H1 (cell line): Measurements from ENCODE around the gene PPP4R4. TPM values are rescaled to one million over a fixed set of nuclear protein-coding genes. Genes with fewer than 3 reads are reported as not detected.

Experiments
- CTCF ChIA-PET: fragments of 300-600 bp; sonication (Branson Sonifier 250); formaldehyde crosslinking; loops from one replicate; lab custom pipeline; 2021; ENCODE audit not compliant: partially characterized antibody; lab: Charles Lee
- POLR2A ChIA-PET: fragments of 300-600 bp; sonication (Branson Sonifier 250); formaldehyde crosslinking; loops from one replicate; lab custom pipeline; 2021; ENCODE audit warnings: inconsistent platforms; ENCODE audit not compliant: partially characterized antibody; lab: Charles Lee
- DNase-seq, 2 experiments: peaks; one replicate each; pipeline versions ENCODE4 v3.0.0 to v3.0.0-alpha.2; 2010 to 2022; ENCODE audit warnings: low spot score in 2 of 2, low read depth in 1 of 2, mixed read lengths in 1 of 2
- FAIRE-seq: peaks from 2 replicates; lab custom pipeline; 2011; peaks lifted over from hg19 to GRCh38; lab: Jason Lieb, UNC
- H2AFZ ChIP-seq: 2 replicates; pipeline ENCODE4 v1.8.1; 2012; ENCODE audit warnings: low read length, inconsistent platforms
- H2AK5ac ChIP-seq: 2 replicates; pipeline ENCODE4 v1.6.1; 2013; ENCODE audit warnings: low read depth, low read length
- H2BK120ac ChIP-seq: replicated peaks from 2 replicates; pipeline ENCODE3; 2013; ENCODE audit warnings: low read depth, low read length, inconsistent platforms
- H2BK12ac ChIP-seq: 2 replicates; pipeline ENCODE4 v1.6.1; 2013; ENCODE audit warnings: low read depth, low read length
- H2BK15ac ChIP-seq: 2 replicates; pipeline ENCODE4 v1.6.1; 2013; ENCODE audit warnings: low read length
- H2BK20ac ChIP-seq: 2 replicates; pipeline ENCODE4 v1.6.1; 2013; ENCODE audit warnings: low read length
- H2BK5ac ChIP-seq: 2 replicates; pipeline ENCODE4 v1.6.1; 2013; ENCODE audit warnings: low read depth, low read length
- H3K14ac ChIP-seq: 2 replicates; pipeline ENCODE4 v1.6.1; 2013; ENCODE audit warnings: inconsistent platforms; ENCODE audit not compliant: insufficient read length
- H3K18ac ChIP-seq: 2 replicates; pipeline ENCODE4 v1.6.1; 2013; ENCODE audit warnings: low read length; ENCODE audit errors: extremely low read depth
- H3K23ac ChIP-seq: 2 replicates; pipeline ENCODE4 v1.6.1; 2013; ENCODE audit warnings: inconsistent platforms; ENCODE audit not compliant: insufficient read length
- H3K23me2 ChIP-seq: 2 replicates; pipeline ENCODE4 v1.6.1; 2013; ENCODE audit warnings: low read depth, low read length
- H3K27ac ChIP-seq: 2 replicates; pipeline ENCODE4 v1.6.1; 2011; ENCODE audit warnings: low read depth, low read length, inconsistent platforms
- H3K27me3 ChIP-seq, 4 experiments: replicated peaks in 1 of 4; 1 replicate in 1 of 4; 2 replicates in 3 of 4; pipeline versions ENCODE4 v1.6.1 to v1.8.1; 2011 to 2013; ENCODE audit warnings: low read length in 3 of 4, mild to moderate bottlenecking in 3 of 4, inconsistent platforms in 2 of 4, mixed read lengths in 2 of 4, moderate library complexity in 1 of 4; ENCODE audit not compliant: control insufficient read depth in 3 of 4, insufficient read depth in 3 of 4; ENCODE audit errors: extremely low read depth in 1 of 4
- H3K36me3 ChIP-seq, 4 experiments: 2 replicates each; pipeline versions ENCODE4 v1.6.1 to v1.8.1; 2011 to 2013; ENCODE audit warnings: mild to moderate bottlenecking in 4 of 4, low read length in 3 of 4, moderate library complexity in 2 of 4, control low read depth in 1 of 4, inconsistent platforms in 1 of 4; ENCODE audit not compliant: insufficient read depth in 4 of 4, control insufficient read depth in 2 of 4
- H3K4ac ChIP-seq: replicated peaks from 2 replicates; pipeline ENCODE3; 2013; ENCODE audit warnings: low read length, low read depth, mixed read lengths, inconsistent platforms; ENCODE audit not compliant: insufficient read length
- H3K4me1 ChIP-seq, 4 experiments: replicated peaks in 1 of 4; 1 replicate in 1 of 4; 2 replicates in 3 of 4; pipeline versions ENCODE4 v1.6.1 to v1.8.1; 2011 to 2013; ENCODE audit warnings: low read length in 3 of 4, inconsistent platforms in 2 of 4, mixed read lengths in 1 of 4; ENCODE audit not compliant: insufficient read depth in 4 of 4, control insufficient read depth in 3 of 4
- H3K4me2 ChIP-seq, 2 experiments: 2 replicates each; pipeline versions ENCODE4 v1.6.1 to v1.8.1; 2011 to 2013; ENCODE audit warnings: low read depth in 2 of 2, low read length in 2 of 2, control low read depth in 1 of 2, inconsistent platforms in 1 of 2, mild to moderate bottlenecking in 1 of 2; ENCODE audit not compliant: insufficient read depth in 1 of 2
- H3K4me3 ChIP-seq, 4 experiments: fragments of 200-600, 300-600 bp in 1 of 4; sonication (generic), shearing (Covaris generic), sonication (Bioruptor Twin) in 1 of 4; 2 replicates each; pipeline versions ENCODE4 v1.5.1 to v1.8.1; 2011 to 2016; ENCODE audit warnings: low read length in 4 of 4, low read depth in 3 of 4, control low read depth in 2 of 4, inconsistent platforms in 2 of 4, mild to moderate bottlenecking in 2 of 4, mixed read lengths in 1 of 4, moderate library complexity in 1 of 4; ENCODE audit not compliant: insufficient read depth in 2 of 4; ENCODE audit errors: extremely low read depth in 1 of 4
- H3K56ac ChIP-seq: replicated peaks from 2 replicates; pipeline ENCODE3; 2013; ENCODE audit warnings: low read depth, mild to moderate bottlenecking, mixed read lengths, low read length, inconsistent platforms; ENCODE audit not compliant: insufficient read length
- H3K79me1 ChIP-seq: 2 replicates; pipeline ENCODE4 v1.6.1; 2013; ENCODE audit warnings: low read depth, low read length, control low read depth
- H3K79me2 ChIP-seq, 2 experiments: 2 replicates each; pipeline versions ENCODE4 v1.6.1 to v1.8.1; 2012 to 2013; ENCODE audit warnings: low read length in 2 of 2, mild to moderate bottlenecking in 2 of 2, inconsistent platforms in 1 of 2; ENCODE audit not compliant: insufficient read depth in 2 of 2, control insufficient read depth in 1 of 2
- H3K9ac ChIP-seq, 4 experiments: replicated peaks in 1 of 4; 1 replicate in 1 of 4; 2 replicates in 3 of 4; pipeline versions ENCODE4 v1.6.1 to v1.8.1; 2011 to 2013; ENCODE audit warnings: low read depth in 3 of 4, low read length in 3 of 4, control low read depth in 2 of 4, mild to moderate bottlenecking in 2 of 4, moderate library complexity in 2 of 4, inconsistent platforms in 1 of 4; ENCODE audit errors: extremely low read depth in 1 of 4
- H3K9me3 ChIP-seq, 2 experiments: 2 replicates each; pipeline versions ENCODE4 v1.6.1 to v1.8.1; 2012 to 2013; ENCODE audit warnings: mild to moderate bottlenecking in 2 of 2, moderate library complexity in 2 of 2, control low read depth in 1 of 2, inconsistent platforms in 1 of 2, low read depth in 1 of 2, low read length in 1 of 2, mixed read lengths in 1 of 2; ENCODE audit not compliant: insufficient read depth in 2 of 2
- H4K20me1 ChIP-seq, 2 experiments: replicated peaks in 1 of 2; 2 replicates each; pipeline versions ENCODE3 to v1.8.1; 2011 to 2013; ENCODE audit warnings: inconsistent platforms in 2 of 2, low read length in 2 of 2, mild to moderate bottlenecking in 1 of 2; ENCODE audit not compliant: insufficient read depth in 2 of 2, control insufficient read depth in 1 of 2
- H4K5ac ChIP-seq: 2 replicates; pipeline ENCODE4 v1.6.1; 2013; ENCODE audit warnings: low read length, low read depth, mixed read lengths, inconsistent platforms; ENCODE audit not compliant: insufficient read length
- H4K8ac ChIP-seq: 2 replicates; pipeline ENCODE4 v1.8.0; 2013; ENCODE audit warnings: mild to moderate bottlenecking, moderate library complexity, low read length, inconsistent platforms; ENCODE audit not compliant: insufficient read depth; ENCODE audit errors: extremely low read depth
- H4K91ac ChIP-seq: replicated peaks from 2 replicates; pipeline ENCODE3; 2013; ENCODE audit warnings: low read length, mixed read lengths, inconsistent platforms; ENCODE audit not compliant: insufficient read length
- CBX8 ChIP-seq: fragments of 300-800, 300-1000 bp; sonication (generic); IDR thresholded peaks from 2 replicates; pipeline ENCODE4 v1.7.1; 2016; ENCODE audit warnings: low read depth, low read length, borderline replicate concordance
- WGBS, 2 experiments: shearing (Covaris generic) in 1 of 2; methylation state at CpG; one replicate each; pipeline versions ENCODE4 v1.1.6 to v1.1.7; 2013 to 2015; ENCODE audit warnings: low lambda C conversion rate in 2 of 2, mixed read lengths in 2 of 2, inconsistent platforms in 1 of 2, low coverage in 1 of 2, missing lambda C conversion rate in 1 of 2; ENCODE audit not compliant: insufficient replicate concordance in 2 of 2, insufficient coverage in 1 of 2, insufficient read length in 1 of 2; ENCODE audit errors: extremely low coverage in 1 of 2, missing lambda C conversion rate in 1 of 2; 5-methylcytosine and 5-hydroxymethylcytosine counted together
- polyA plus RNA-seq, 7 experiments: library from polyadenylated mRNA; depleted of rRNA in 3 of 7; stranded (reverse) in 5 of 7; unstranded in 2 of 7; fragments of >200 nt in 5 of 7; fragments of 200-250 nt in 2 of 7; gene quantifications; 1 replicate in 5 of 7; 2 replicates in 1 of 7; 4 replicates in 1 of 7; pipeline versions ENCODE4 v1.2.1 to v1.2.3, GENCODE V29; 2011 to 2013; ENCODE audit warnings: missing spikeins in 2 of 7, mixed read lengths in 2 of 7
- total RNA-seq: library from RNA; stranded (reverse); fragmentation: NEBNext Ultra II Directional; extraction: Animal tissue kit (Norgen Biotek cat#: 25700); gene quantifications from 2 replicates; pipeline ENCODE4 v1.2.1, GENCODE V29; 2021

Gene PPP4R4
- total and polyA plus RNA-seq, 2 of the 8 experiments (the other 6 are each of a cell fraction or from before 2014, with no cell fraction given), result 3.3 to 9.6 TPM

DNA sequence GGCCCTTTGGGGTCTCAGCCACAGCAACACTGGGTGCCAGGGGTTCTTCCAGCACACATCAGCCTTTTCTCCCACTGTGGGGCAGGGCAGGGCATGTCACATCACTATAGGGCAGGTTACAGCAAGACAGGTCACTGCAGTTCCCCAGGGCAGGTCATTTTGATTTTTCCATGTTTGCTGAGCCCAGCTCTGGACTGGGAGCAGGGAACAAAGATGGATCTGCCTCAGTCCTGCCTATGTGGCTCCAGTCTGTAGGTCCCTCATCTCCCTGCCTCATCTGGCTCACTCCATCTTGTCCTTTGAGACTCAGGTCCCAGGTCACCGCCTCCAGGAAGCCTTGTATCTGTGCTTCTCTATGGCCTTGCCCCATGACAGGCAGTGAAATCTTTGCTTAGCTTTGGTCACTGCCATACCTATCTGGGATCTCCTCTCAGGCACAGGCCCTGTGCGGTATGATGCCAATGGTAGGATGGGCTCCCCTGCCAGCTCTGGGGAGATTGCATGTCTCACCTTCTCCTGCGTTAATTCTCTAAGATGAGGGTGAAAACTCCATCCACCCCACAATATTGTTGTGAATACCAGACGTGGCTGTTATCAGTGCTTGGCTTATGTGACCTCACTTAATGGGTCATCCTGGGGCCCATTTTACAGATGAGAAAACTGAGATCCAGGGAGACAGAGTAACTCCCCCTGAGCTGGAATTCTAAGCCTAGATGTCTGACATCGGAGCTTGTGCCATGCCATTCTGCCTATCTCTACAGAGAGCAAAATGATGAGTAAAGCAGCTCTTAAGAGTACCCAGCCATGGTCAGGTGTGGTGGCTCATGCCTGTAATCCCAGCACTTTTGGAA lies 147.5 kb downstream of the PPP4R4 start:
- Histone ChIP-seq H2BK5ac (no peak overlapping the region), H3K79me2 (no peaks in the 10 kb centered on the region), H3K9ac (no peak overlapping the region), H4K8ac (no peak overlapping the region), H3K4me2 (no peak overlapping the region), H3K23me2 (no peaks in the 10 kb centered on the region), H2BK12ac (no peak overlapping the region), H2BK20ac (no peak overlapping the region), H3K36me3 (no peaks in the 10 kb centered on the region), H3K4me1 (no peaks in the 10 kb centered on the region), H4K5ac (no peak overlapping the region), H3K14ac (no peak overlapping the region), H2BK120ac (no peak overlapping the region), H2AFZ (no peak overlapping the region), H3K79me1 (no peaks in the 10 kb centered on the region), H2AK5ac (no peak overlapping the region), H2BK15ac (no peak overlapping the region), H3K27me3 (no peaks in the 10 kb centered on the region), H3K23ac (no peak overlapping the region), H4K91ac (no peak overlapping the region), H4K20me1 (no peaks in the 10 kb centered on the region), H3K4ac (no peak overlapping the region), H3K56ac (no peak overlapping the region), H3K27ac (no peak overlapping the region), H3K4me3 (no peak overlapping the region), H3K9me3 (no peaks in the 10 kb centered on the region), H3K18ac (no peak overlapping the region)
- DNase-seq (no peak), FAIRE-seq (no peak)
- CTCF ChIA-PET, result interaction anchor here (1.4 to 3.3 kb wide), 3 partner anchors 14 to 228 kb away, joined by 4 to 7 read pairs (median 4); no protein-coding TSS in a partner anchor
- POLR2A ChIA-PET, result no interaction called here
- 94% methylated on average over 5 of the region's 5 CpGs; no CpG with 5 or more reads in 1 of the 2 experiments for WGBS, 2 experiments
- no peak for TF ChIP-seq CBX8
